B cell (primary cell): Measurements from ENCODE around the gene PPT2.

Experiments used
- CTCF ChIP-seq: fragments of 200-600 bp; IDR thresholded peaks from one replicate; pipeline ENCODE4 v1.8.0; 2022; ENCODE audit warnings: antibody characterized with exemption, mild to moderate bottlenecking
- EZH2 ChIP-seq: IDR thresholded peaks from 2 replicates; pipeline ENCODE4 v1.6.1; 2012; ENCODE audit warnings: borderline replicate concordance, low read depth, mild to moderate bottlenecking, moderate library complexity, low read length; ENCODE audit not compliant: insufficient read depth, poor library complexity, severe bottlenecking

GRCh38 chr6:32175322-32175710 is 21.4 kb downstream of the PPT2 start:
- TF ChIP-seq CTCF: no peak
- no peak for TF ChIP-seq EZH2
